ENCODE data around the gene TATDN3.

The TATDN3 gene

DNA sequence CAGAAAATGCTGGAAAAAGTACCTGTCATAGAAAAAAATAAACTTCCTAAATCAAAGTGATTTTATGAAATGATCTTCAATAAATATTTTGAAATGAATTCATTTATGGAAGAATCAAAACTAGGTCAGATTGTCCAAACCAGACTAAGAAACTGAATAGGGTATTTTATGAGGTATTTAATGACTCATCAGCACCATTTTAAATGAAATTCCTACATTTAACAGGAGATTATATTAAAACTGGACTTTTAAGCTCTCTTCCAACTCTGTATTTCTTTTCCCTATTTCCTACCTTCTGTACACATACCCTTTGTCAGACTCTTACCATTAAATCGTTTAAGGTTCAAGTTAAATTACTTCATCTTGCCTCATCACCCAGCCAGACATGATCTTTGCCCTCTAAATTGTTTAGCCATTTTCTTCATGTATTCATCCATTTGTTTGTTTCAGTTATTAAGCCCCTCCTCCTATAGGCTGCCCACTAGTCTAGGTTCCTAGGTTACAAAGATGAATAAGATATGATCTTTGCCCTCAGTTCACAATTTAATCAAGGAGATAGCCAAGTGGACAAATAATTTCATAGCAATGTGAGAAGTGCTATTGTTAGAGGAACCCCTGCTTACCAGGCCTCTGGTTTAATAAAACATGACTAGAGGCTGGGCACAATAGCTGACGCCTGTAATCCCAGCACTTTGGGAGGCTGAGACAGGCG lies 25.0 kb downstream of the TATDN3 start:
- no peak overlapping the region for H3K4me3 Mint-ChIP-seq
- no peaks in the 10 kb centered on the region for H3K36me3 Mint-ChIP-seq (ENCODE audit: low read depth)
- H3K27me3 Mint-ChIP-seq (ENCODE audit: low read depth, poor library complexity): peaks cover 5% of the 10 kb centered on the region
- H3K4me1 Mint-ChIP-seq: no peaks in the 10 kb centered on the region
- no peak for DNase-seq
- TF ChIP-seq, protein P1, sequence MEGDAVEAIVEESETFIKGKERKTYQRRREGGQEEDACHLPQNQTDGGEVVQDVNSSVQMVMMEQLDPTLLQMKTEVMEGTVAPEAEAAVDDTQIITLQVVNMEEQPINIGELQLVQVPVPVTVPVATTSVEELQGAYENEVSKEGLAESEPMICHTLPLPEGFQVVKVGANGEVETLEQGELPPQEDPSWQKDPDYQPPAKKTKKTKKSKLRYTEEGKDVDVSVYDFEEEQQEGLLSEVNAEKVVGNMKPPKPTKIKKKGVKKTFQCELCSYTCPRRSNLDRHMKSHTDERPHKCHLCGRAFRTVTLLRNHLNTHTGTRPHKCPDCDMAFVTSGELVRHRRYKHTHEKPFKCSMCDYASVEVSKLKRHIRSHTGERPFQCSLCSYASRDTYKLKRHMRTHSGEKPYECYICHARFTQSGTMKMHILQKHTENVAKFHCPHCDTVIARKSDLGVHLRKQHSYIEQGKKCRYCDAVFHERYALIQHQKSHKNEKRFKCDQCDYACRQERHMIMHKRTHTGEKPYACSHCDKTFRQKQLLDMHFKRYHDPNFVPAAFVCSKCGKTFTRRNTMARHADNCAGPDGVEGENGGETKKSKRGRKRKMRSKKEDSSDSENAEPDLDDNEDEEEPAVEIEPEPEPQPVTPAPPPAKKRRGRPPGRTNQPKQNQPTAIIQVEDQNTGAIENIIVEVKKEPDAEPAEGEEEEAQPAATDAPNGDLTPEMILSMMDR (IDR thresholded peaks at IDR 0.05): no peak
- H3K9me3 Mint-ChIP-seq: no peaks in the 10 kb centered on the region
- no peak overlapping the region for H3K27ac Mint-ChIP-seq

DNA sequence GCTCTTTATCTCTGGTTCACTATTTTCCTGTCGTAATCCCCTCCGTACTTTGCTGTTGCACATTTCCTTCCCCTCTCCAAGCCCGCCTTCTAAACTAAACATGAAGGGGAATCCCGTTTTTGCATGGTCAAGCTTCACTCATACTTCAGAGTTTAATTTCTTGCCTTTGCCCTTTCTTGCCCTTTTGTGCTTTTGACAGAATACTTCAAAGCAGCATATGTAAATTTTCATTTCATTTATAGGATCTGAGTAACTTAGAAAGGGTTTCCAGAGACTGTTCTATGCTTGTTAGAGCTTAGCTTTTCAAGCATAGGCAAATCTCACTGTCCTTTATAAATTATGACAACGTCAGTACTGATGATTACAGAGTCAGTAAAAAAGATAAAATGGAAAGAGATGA lies 28.0 kb downstream of the TATDN3 start:
- DNase-seq: no peak
- TF ChIP-seq, protein P1 (IDR thresholded peaks at IDR 0.05): no peak
- Mint-ChIP-seq H3K36me3 (ENCODE audit: low read depth) (peaks cover 4% of the 10 kb centered on the region), H3K4me1 (no peaks in the 10 kb centered on the region), H3K4me3 (no peak overlapping the region), H3K27me3 (ENCODE audit: low read depth, poor library complexity) (peaks cover 8% of the 10 kb centered on the region), H3K27ac (no peak overlapping the region), H3K9me3 (peaks cover 8% of the 10 kb centered on the region)

DNA sequence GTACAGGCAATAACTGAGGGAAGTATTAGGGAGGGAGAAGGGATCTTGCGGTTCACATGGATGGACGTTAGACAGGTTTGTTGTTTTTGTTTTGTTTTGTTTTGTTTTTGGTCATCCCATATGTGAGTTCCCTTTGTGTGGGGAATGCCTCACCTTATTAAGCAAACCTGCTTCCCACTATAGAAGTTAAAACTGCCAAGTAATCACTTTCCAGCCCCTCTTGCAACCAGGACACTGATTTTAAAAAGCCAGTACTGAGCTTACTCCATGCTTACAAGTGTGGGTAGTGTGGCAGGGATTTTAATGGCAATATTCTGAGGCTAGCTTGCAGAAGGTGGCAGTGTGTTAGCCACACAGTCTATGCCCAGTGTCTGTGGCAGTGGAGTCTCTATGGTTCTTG lies 29.3 kb downstream of the TATDN3 start:
- H3K27me3 Mint-ChIP-seq (ENCODE audit: low read depth, poor library complexity): peaks cover 8% of the 10 kb centered on the region
- H3K4me3 Mint-ChIP-seq: no peak overlapping the region
- TF ChIP-seq, protein P1 (IDR thresholded peaks at IDR 0.05): no peak
- no peak overlapping the region for H3K27ac Mint-ChIP-seq
- no peak for DNase-seq
- H3K4me1 Mint-ChIP-seq: peaks cover 2% of the 10 kb centered on the region
- peaks cover 10% of the 10 kb centered on the region for H3K36me3 Mint-ChIP-seq (ENCODE audit: low read depth)
- H3K9me3 Mint-ChIP-seq: peaks cover 16% of the 10 kb centered on the region

DNA sequence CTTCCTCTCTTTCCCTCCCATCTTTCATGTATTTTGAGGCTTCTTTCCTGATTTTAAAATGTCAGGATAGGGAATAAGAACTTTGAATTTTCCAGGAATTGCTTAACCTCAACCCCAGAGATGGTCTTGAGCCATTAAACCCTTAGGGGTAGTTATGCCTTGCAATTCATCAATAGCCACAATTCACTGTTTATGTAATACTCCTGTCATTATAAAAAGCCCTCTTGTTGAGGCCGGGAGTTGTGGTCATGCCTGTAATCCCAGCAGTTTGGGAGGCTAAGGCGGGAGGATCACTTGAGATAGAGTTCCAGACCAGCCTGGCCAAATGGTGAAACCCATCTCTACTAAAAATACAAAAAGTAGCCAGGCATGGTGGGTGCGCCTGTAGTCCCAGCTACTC lies 31.3 kb downstream of the TATDN3 start:
- DNase-seq: no peak
- Mint-ChIP-seq H3K9me3 (peaks cover 25% of the 10 kb centered on the region), H3K27me3 (ENCODE audit: low read depth, poor library complexity) (peaks cover 8% of the 10 kb centered on the region), H3K4me3 (no peak overlapping the region), H3K27ac (no peak overlapping the region), H3K4me1 (peaks cover 5% of the 10 kb centered on the region), H3K36me3 (ENCODE audit: low read depth) (peaks cover 13% of the 10 kb centered on the region)
- TF ChIP-seq, protein P1 (IDR thresholded peaks at IDR 0.05): no peak

DNA sequence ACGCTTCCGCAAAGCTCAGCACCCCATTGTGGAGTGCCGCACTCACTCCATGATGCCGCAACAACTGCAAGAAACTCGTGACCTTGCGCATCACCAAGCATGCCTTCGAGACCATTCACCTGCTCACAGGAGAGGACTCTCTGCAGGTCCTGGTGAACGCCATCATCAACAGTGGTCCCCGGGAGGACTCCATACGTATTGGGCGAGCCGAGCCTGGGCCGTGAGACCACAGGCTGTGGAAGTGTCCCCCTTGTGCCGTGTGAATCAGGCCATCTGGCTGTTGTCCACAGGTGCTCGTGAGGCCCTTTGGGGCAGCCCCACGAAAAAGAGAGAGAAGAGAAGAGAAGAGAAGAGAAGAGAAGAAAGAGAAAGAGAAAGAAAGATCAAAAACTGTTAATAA lies 32.5 kb downstream of the TATDN3 start:
- Mint-ChIP-seq H3K4me1 (peaks cover 5% of the 10 kb centered on the region), H3K4me3 (no peak overlapping the region), H3K9me3 (peaks cover 25% of the 10 kb centered on the region), H3K36me3 (ENCODE audit: low read depth) (peaks cover 13% of the 10 kb centered on the region), H3K27me3 (ENCODE audit: low read depth, poor library complexity) (peaks cover 3% of the 10 kb centered on the region), H3K27ac (no peak overlapping the region)
- DNase-seq: no peak
- TF ChIP-seq, protein P1 (IDR thresholded peaks at IDR 0.05): no peak

DNA sequence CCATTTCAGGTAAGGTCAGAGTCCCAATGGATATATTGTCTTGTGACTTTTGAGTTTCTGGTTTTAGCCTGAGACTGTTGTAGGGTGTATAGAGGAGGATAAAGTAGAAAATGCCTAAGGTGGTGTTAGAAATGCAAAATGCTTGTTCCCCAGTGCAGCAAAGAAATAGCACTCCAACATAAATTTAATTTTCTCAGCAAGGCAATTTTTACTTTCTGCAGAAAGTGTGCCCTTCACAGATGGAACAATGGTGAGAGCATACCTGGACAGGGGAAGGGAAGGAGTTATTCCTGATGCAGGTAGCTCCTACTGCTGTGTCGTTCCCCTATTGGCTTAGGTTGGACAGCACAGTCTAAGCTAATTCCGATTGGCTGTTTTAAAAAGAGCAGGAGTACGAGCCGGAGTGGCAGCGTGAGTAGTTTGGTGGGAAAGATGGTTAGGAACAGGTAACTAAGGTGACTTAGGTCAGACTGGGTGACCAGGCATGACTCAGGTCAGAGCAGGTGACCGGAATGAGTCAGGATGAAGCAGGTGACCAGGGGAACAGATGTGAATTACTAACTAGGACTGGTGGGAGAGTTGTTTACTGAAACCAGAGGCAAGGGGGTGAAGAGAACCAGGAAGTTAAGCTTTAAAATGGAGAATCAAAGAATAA lies 34.2 kb downstream of the TATDN3 start:
- peaks cover 5% of the 10 kb centered on the region for H3K4me1 Mint-ChIP-seq
- no peak for DNase-seq
- peaks cover 13% of the 10 kb centered on the region for H3K36me3 Mint-ChIP-seq (ENCODE audit: low read depth)
- TF ChIP-seq, protein P1 (IDR thresholded peaks at IDR 0.05): no peak
- H3K9me3 Mint-ChIP-seq: peaks cover 25% of the 10 kb centered on the region
- H3K4me3 Mint-ChIP-seq: no peak overlapping the region
- H3K27ac Mint-ChIP-seq: no peak overlapping the region
- H3K27me3 Mint-ChIP-seq (ENCODE audit: low read depth, poor library complexity): peaks cover 3% of the 10 kb centered on the region

Data from nephron progenitor cell (in vitro differentiated cells).